ENCODE measurements around the gene STRBP. TPM values are rescaled to one million over a fixed set of nuclear protein-coding genes. Genes with fewer than 3 reads are reported as not detected.
"Not testable (repeated sequence)": the region's sequence is repeated elsewhere in the genome, so short reads cannot be mapped to it uniquely, and the experiment has no call there.

Gene STRBP
- total RNA-seq, 1 experiment from 2014 or later: 10.6 TPM

- DNase-seq (ENCODE audit: low read depth): no peak
These were observed 14.6 kb upstream of the STRBP start for GRCh38 chr9:123283048-123283408.

GRCh38 chr9:123282362-123283047, 14.1 kb upstream of the STRBP start:
- DNase-seq (ENCODE audit: low read depth): peak; percentile 36

GRCh38 chr9:123281659-123282350, 13.4 kb upstream of the STRBP start:
- DNase-seq (ENCODE audit: low read depth): no peak

- DNase-seq (ENCODE audit: low read depth): not testable (repeated sequence)
These were observed 10.6 kb upstream of the STRBP start for GRCh38 chr9:123278879-123279493.

GRCh38 chr9:123278361-123278760, 10.0 kb upstream of the STRBP start:
- DNase-seq (ENCODE audit: low read depth): no peak

GRCh38 chr9:123276551-123276950, 8.2 kb upstream of the STRBP start:
- no peak for DNase-seq (ENCODE audit: low read depth)

- DNase-seq (ENCODE audit: low read depth): not testable (repeated sequence)
These were observed 2.7 kb upstream of the STRBP start for GRCh38 chr9:123271133-123271532.

GRCh38 chr9:123269281-123269680, 895 bp upstream of the STRBP start:
- no peak for DNase-seq (ENCODE audit: low read depth)

GRCh38 chr9:123268199-123268464, 254 bp downstream of the STRBP start:
- DNase-seq (ENCODE audit: low read depth): no peak

- no peak for DNase-seq (ENCODE audit: low read depth)
These were observed 746 bp downstream of the STRBP start for GRCh38 chr9:123267481-123268198.

GRCh38 chr9:123266655-123267399, 1.6 kb downstream of the STRBP start:
- DNase-seq (ENCODE audit: low read depth): no peak

- DNase-seq (ENCODE audit: low read depth): no peak
These were observed 2.6 kb downstream of the STRBP start for GRCh38 chr9:123265833-123266232.

- DNase-seq (ENCODE audit: low read depth): no peak
These were observed 5.2 kb downstream of the STRBP start for GRCh38 chr9:123263227-123263626.

- DNase-seq (ENCODE audit: low read depth): no peak
These were observed 6.0 kb downstream of the STRBP start for GRCh38 chr9:123262338-123262737.

GRCh38 chr9:123261006-123261677, 7.2 kb downstream of the STRBP start:
- DNase-seq (ENCODE audit: low read depth): no peak

- no peak for DNase-seq (ENCODE audit: low read depth)
These were observed 8.0 kb downstream of the STRBP start for GRCh38 chr9:123260340-123260739.

GRCh38 chr9:123257276-123257675, 11.1 kb downstream of the STRBP start:
- DNase-seq (ENCODE audit: low read depth): no peak

GRCh38 chr9:123255718-123256117, 12.7 kb downstream of the STRBP start:
- DNase-seq (ENCODE audit: low read depth): no peak

- no peak for DNase-seq (ENCODE audit: low read depth)
These were observed 15.2 kb downstream of the STRBP start for GRCh38 chr9:123253204-123253603.

GRCh38 chr9:123251741-123252140, 16.6 kb downstream of the STRBP start:
- DNase-seq (ENCODE audit: low read depth): no peak

- no peak for DNase-seq (ENCODE audit: low read depth)
These were observed 17.1 kb downstream of the STRBP start for GRCh38 chr9:123251324-123251723.

Data from RPMI7951 (cell line).